ENCODE measurements around the gene CUL9.

Gene CUL9

GRCh38 chr6:43202451-43202850 lies 20.5 kb downstream of the CUL9 start:
- no peak for DNase-seq

GRCh38 chr6:43203029-43203717 lies 21.2 kb downstream of the CUL9 start:
- DNase-seq = no peak

DNA sequence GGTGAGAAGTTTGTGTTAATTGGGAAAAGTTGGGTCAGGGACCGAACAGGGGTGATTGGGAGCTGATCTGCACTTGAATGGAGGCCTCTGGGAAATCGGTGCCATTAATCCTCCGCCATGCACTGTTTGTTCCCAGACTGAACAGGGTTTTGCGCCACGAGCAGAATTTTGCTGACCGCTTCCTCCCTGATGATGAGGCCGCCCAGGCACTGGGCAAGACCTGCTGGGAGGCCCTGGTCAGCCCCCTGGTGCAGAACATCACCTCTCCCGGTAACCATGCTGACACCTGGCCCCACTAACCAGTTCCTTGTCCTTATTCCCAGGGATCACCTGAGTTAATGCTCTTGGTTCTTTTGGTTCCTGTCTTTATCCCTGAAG lies 21.7 kb downstream of the CUL9 start:
- no peak for DNase-seq

- no peak for DNase-seq
Observed at GRCh38 chr6:43204271-43205105, 22.5 kb downstream of the CUL9 start.

- DNase-seq = no peak
Observed at GRCh38 chr6:43205849-43206248, 23.9 kb downstream of the CUL9 start.

- peak; percentile 18 for DNase-seq
Observed at GRCh38 chr6:43207286-43207685, 25.3 kb downstream of the CUL9 start.

- DNase-seq = peak; percentile 38
Observed at GRCh38 chr6:43211955-43212354, 30.0 kb downstream of the CUL9 start.

DNA sequence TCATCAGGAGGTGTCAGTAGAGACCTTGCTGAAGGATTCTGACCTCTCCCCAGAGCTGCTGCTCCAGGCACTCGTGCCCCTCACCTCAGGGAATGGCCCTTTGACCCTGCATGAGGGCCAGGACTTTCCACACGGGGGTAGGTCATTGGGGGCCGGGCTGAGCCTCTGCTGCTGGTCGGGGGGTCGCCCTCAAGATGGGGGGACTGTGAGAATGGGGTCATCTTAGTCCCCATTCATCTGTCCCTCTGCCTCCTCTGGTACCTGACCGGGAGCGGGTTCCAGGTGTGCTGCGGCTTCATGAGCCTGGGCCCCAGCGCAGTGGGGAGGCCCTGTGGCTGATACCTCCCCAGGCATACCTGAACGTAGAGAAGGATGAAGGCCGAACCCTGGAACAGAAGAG lies 31.4 kb downstream of the CUL9 start:
- no peak for DNase-seq

DNA sequence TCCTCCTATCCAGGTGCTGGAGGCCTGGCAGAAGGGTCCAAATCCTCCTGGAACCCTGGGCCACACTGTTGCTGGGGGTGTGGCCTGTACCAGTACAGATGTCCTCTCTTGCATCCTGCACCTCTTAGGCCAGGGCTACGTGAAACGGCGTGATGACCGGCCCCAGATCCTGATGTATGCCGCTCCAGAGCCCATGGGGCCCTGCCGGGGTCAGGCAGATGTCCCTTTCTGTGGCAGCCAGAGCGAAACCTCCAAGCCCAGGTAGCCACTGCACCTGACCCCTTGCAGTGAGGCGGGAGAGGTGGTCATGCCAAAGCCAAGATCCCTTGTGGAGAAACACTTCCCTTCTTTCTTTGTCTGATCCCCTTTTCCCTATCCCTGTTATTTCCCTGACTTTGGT lies 33.1 kb downstream of the CUL9 start:
- no peak for DNase-seq

DNA sequence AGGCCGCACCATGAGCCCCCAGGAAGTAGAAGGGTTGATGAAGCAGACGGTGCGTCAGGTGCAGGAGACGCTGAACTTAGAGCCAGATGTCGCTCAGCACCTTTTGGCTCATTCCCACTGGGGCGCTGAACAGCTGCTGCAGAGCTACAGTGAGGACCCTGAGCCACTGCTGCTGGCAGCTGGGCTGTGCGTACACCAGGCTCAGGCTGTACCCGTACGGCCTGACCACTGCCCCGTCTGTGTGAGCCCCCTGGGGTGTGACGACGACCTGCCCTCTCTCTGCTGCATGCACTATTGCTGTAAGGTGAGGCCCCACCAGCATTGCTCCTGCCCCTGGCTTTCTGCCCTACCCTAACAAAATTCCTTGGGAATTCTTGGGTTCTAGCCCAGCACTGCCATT lies 34.2 kb downstream of the CUL9 start:
- DNase-seq = peak; percentile 62

DNA sequence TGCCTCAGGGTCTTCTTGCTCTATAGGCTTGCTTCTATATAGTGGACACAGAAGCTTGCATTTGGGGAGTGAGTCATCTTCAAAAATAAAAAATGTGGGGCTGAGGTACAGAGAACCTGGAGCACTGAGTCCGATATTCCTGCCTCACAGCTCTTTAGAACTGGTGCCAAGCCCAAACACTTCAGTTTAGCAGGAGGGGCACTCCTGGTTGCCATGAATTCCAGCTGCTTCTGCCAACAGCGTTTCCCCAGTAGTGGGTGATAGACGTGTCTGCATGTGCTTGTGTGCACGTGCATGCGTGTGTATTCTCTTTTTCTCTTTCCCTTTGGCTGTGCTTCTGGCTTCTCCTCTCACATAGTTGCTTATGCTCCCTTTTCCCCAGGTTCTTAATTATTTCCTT lies 35.4 kb downstream of the CUL9 start:
- no peak for DNase-seq

GRCh38 chr6:43219119-43219518 lies 37.1 kb downstream of the CUL9 start:
- no peak for DNase-seq

DNA sequence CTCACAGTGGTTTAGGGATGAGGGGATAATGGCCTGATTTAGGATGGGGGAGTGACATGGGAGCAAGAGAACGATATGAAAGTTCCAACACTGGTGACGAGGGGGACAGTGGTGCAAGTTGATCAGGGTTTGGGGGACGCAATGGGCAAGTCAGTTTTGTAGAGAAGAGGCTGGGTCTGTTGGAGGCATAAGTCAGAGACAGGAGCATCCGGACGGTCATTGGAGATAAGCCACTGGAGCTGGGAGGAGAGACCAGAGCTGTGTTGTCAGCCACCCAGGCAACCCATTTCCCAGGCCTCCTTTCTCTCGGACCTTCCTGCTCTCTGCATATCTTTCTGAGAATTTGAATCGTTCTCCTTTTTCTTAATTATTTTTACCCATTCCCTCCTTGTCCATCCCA lies 37.8 kb downstream of the CUL9 start:
- DNase-seq = no peak

DNA sequence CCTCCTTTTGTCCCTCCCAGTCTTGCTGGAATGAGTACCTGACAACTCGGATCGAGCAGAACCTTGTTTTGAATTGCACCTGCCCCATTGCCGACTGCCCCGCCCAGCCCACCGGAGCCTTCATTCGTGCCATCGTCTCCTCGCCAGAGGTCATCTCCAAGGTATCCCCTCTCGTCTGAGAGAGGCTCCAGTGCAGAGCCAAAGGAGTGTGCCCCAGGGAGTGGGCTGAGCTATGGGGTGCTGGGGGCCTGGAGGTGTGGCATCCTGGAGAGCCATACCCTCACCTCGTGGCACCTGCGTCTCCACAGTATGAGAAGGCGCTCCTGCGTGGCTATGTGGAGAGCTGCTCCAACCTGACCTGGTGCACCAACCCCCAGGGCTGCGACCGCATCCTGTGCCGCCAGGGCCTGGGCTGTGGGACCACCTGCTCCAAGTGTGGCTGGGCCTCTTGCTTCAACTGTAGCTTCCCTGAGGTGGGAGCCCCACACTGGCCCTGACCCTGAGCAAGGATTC lies 38.5 kb downstream of the CUL9 start:
- DNase-seq = no peak

GRCh38 chr6:43221046-43221972 lies 39.3 kb downstream of the CUL9 start:
- DNase-seq = no peak

GRCh38 chr6:43222418-43223059 lies 40.5 kb downstream of the CUL9 start:
- no peak for DNase-seq

- no peak for DNase-seq
Observed at GRCh38 chr6:43223175-43223574, 41.2 kb downstream of the CUL9 start.

DNA sequence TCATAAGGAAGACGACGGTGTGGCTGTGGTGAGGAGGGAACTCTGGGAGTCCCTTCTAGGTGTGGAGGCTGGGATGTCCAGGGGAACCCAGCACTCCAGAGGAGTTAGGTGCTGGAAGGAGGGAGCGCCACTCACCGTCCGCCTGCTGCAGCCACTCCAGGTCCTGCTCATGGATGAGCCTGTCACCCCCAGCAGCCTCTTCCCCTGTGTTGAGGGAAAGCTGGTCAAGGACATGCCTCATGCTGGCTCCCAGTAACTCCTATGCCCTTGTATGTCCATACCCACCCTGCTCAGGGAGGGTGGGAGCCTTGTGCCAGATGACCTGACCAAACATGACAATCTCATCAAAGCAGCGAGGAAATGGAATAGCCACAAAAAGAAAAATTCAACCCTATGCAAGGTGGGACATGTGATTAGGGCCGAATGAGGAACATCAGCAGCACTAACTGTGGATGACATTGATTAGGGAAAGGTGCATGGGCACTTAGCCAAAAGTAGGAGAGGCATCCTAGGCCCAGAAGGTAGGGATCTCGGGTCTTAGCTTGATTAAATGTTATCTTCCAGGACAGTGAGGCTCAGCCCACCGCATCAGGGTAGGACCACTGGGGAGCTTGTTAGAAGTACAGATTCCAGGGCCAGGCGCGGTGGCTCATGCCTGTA lies 44.3 kb downstream of the CUL9 start:
- no peak for DNase-seq

DNA sequence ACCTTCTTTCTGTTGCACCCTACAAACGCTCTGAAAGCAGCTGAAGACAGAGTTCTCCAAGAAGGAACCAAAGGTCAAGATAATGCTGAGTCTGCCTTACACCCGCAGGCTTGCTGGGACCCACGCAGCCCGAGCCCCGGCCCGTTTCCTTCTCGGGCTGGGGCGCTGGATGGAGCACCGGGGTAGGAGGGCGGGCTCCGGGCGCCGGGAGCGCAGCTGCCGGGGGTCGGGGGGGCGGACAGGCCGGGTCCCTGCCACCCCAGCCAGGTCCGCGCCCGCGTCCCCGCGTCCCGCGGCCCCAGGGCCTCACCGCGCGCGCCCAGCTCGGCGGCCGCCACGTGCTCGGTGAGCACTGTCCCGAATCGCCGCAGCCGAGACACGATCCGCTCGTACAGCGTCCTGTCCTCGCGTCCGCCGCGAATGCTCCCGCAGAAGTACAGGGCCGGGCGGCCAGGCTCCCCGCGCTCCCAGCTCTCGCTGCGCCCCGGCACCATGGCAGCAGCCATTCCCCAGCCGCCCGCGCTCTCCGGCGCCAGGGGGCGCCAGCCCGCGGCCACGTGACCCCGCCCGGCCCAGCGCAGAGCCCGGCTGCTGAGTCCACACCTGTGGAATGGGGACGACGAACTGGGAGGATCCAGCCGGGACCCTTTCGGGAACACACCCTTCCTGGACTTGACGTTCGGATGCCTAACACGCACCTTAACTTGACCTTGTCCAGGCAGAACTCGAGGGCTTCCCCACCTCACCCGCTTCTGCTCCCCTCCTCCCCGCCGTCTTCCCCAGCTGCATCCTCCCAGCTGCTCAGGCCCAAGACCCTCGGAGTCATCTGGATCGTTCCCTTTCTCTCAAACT lies 47.2 kb downstream of the CUL9 start, which contains the start of gene DNPH1:
Gene DNPH1, minus strand, starts transcription at position 531 of the 852 bp plus-strand sequence. Its CDS starts 25 bp downstream, at position 506.
- DNase-seq = peak; percentile 86

DNA sequence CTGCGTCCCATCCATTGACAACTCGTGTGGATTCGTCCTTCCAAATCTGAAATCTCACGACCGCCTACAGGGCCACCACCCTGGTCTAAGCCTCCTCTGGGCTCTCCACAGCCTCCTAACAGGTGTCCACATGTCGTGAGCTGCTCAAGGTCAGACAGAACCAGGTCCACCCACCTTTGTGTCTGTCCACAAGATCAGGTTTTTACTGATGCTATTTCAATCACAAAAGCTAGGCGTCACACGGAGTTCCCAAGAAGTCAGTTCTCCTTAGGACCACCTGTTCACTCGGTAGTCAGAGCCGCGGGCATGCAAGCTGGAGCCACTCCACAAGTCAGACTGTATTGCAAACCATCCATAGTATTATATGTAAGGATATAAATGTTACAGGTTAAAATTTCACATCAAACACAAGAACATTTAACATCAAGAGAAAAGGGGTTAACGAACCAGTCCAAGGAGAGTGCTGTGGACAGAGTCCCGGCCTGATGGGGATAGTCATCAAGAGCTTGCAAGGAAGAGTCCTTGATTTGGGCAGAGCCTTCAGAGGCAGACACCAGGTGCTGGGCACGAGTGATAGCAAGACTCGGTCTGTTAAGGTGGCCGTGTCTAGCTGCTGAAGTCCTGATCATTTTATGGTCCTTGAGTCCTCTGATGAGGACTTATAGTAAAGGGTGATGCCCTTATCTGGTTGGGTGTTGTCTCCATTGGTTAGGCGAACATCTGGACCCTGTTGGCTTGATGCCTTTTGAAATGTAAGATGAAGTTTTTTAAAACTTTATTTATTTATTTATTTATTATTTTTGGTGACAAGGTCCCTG lies 48.0 kb downstream of the CUL9 start:
- no peak for DNase-seq

All from NCI-H69 (cell line).